ENCODE results near the gene MAFG. TPM values are rescaled to one million over a fixed set of nuclear protein-coding genes. Genes with fewer than 3 reads are reported as not detected.

Gene MAFG
- total and polyA plus RNA-seq, 2 of the 13 experiments (the other 11 are each of a cell fraction or from before 2014, with no cell fraction given) = 14.5 to 20.0 TPM

- peak; percentile 45; the same call in 1 of the 2 replicates for TF ChIP-seq ZNF318 (CRISPR knock-in tag; IDR thresholded peaks at IDR 0.05)
- peak; percentile 75 for TF ChIP-seq ZNF639 (CRISPR knock-in tag; conservative IDR thresholded peaks at IDR 0.05)
- TF ChIP-seq AKNA (CRISPR knock-in tag; IDR thresholded peaks at IDR 0.05; ENCODE audit: borderline replicate concordance) = no peak
- peak; percentile 42 for TF ChIP-seq THAP11 (CRISPR knock-in tag; IDR thresholded peaks at IDR 0.05)
- TF ChIP-seq ZSCAN22 (CRISPR knock-in tag; IDR thresholded peaks at IDR 0.05) = peak; percentile 62; the same call in 1 of the 2 replicates
- TF ChIP-seq SAFB2 (CRISPR knock-in tag; IDR thresholded peaks at IDR 0.05; ENCODE audit: borderline replicate concordance, low read depth) = peak; percentile 54; the same call in 1 of the 2 replicates
- TF ChIP-seq PRDM10 (CRISPR knock-in tag; IDR thresholded peaks at IDR 0.05; ENCODE audit: low read depth) = no peak
- TF ChIP-seq MTF2 (CRISPR knock-in tag; IDR thresholded peaks at IDR 0.05; ENCODE audit: borderline replicate concordance) = no peak
Measured at GRCh38 chr17:81927653-81928543, at the start of gene MAFG (continued).

All from HepG2 (cell line).